ENCODE results near the gene FAM222A. TPM values are rescaled to one million over a fixed set of nuclear protein-coding genes. Genes with fewer than 3 reads are reported as not detected.

Gene FAM222A
- total RNA-seq, 1 donor from 2014 or later: 0.17 TPM

- no peak for DNase-seq
These were observed 25.4 kb downstream of the FAM222A start for GRCh38 chr12:109738878-109739665.

GRCh38 chr12:109739747-109740693 is 26.4 kb downstream of the FAM222A start:
- no peak for DNase-seq

- DNase-seq: no peak
These were observed 27.1 kb downstream of the FAM222A start for GRCh38 chr12:109740694-109741245.

GRCh38 chr12:109741286-109741969 is 27.8 kb downstream of the FAM222A start:
- DNase-seq: no peak

- DNase-seq: no peak
These were observed 28.5 kb downstream of the FAM222A start for GRCh38 chr12:109741970-109742703.

GRCh38 chr12:109743076-109743910 is 29.7 kb downstream of the FAM222A start:
- DNase-seq: no peak

GRCh38 chr12:109744026-109744425 is 30.4 kb downstream of the FAM222A start:
- no peak for DNase-seq

GRCh38 chr12:109744986-109745942 is 31.6 kb downstream of the FAM222A start:
- no peak for DNase-seq

- no peak for DNase-seq
These were observed 38.8 kb downstream of the FAM222A start for GRCh38 chr12:109752117-109753053.

GRCh38 chr12:109753054-109753401 is 39.4 kb downstream of the FAM222A start:
- no peak for DNase-seq

GRCh38 chr12:109753959-109754358 is 40.3 kb downstream of the FAM222A start:
- no peak for DNase-seq

GRCh38 chr12:109756457-109756856 is 42.8 kb downstream of the FAM222A start:
- DNase-seq: no peak

GRCh38 chr12:109757671-109758265 is 44.1 kb downstream of the FAM222A start:
- DNase-seq: no peak

- DNase-seq: no peak
These were observed 45.1 kb downstream of the FAM222A start for GRCh38 chr12:109758426-109759420.

GRCh38 chr12:109759595-109759994 is 46.0 kb downstream of the FAM222A start:
- no peak for DNase-seq

GRCh38 chr12:109760031-109760929 is 46.7 kb downstream of the FAM222A start:
- no peak for DNase-seq
